Measurements from ENCODE around the gene TIAM2. TPM values are rescaled to one million over a fixed set of nuclear protein-coding genes. Genes with fewer than 3 reads are reported as not detected.

The TIAM2 gene
- total RNA-seq, 2 experiments from 2014 or later: 5.4 to 6.2 TPM

GRCh38 chr6:155004017-155004416, 8.9 kb downstream of the TIAM2 start:
- H3K36me3 ChIP-seq (ENCODE audit: insufficient read depth, low read length): no peaks in the 10 kb centered on the region
- H4K20me1 ChIP-seq (ENCODE audit: insufficient read depth, low read length): no peaks in the 10 kb centered on the region
- intact Hi-C loops (cut with micrococcal nuclease; ENCODE audit: unreplicated experiment): no loop called here
- no peak for DNase-seq (ENCODE audit: low spot score)
- BruUV-seq (replicated peaks): no TSS peak
- no peak overlapping the region for H3K4me3 ChIP-seq (ENCODE audit: low read depth, low read length, poor library complexity, severe bottlenecking)
- H3K79me2 ChIP-seq (ENCODE audit: insufficient read depth, low read depth, low read length): no peaks in the 10 kb centered on the region
- no peaks in the 10 kb centered on the region for H3K4me1 ChIP-seq (ENCODE audit: insufficient read depth, low read length, poor library complexity, severe bottlenecking)
- H3K4me2 ChIP-seq (ENCODE audit: low read length): no peak overlapping the region
- ChIA-PET CTCF (ENCODE audit: unreplicated experiment) (no interaction called here), POLR2A (interaction anchor here (0.6 kb wide), 1 partner anchor 181 kb away, joined by 4 read pairs; no protein-coding TSS in a partner anchor)
- no peak for TF ChIP-seq CTCF (conservative IDR thresholded peaks at IDR 0.05; ENCODE audit: low read length)
- no peak for TF ChIP-seq EZH2phosphoT487 (IDR thresholded peaks at IDR 0.05; ENCODE audit: borderline replicate concordance, low read depth, low read length)
- H3K9me2 ChIP-seq (ENCODE audit: insufficient read depth, low read length): no peaks in the 10 kb centered on the region
- H3K27ac ChIP-seq (ENCODE audit: low read depth, low read length, poor library complexity, severe bottlenecking): no peak overlapping the region
- no peaks in the 10 kb centered on the region for H3K9me3 ChIP-seq (ENCODE audit: low read length)
- H2AFZ ChIP-seq (ENCODE audit: low read length): no peak overlapping the region

- Histone ChIP-seq H3K4me3 (ENCODE audit: low read depth, low read length, poor library complexity, severe bottlenecking) (no peak overlapping the region), H3K27ac (ENCODE audit: low read depth, low read length, poor library complexity, severe bottlenecking) (no peak overlapping the region), H2AFZ (ENCODE audit: low read length) (no peak overlapping the region), H3K79me2 (ENCODE audit: insufficient read depth, low read depth, low read length) (no peaks in the 10 kb centered on the region), H3K36me3 (ENCODE audit: insufficient read depth, low read length) (no peaks in the 10 kb centered on the region), H3K4me2 (ENCODE audit: low read length) (no peak overlapping the region), H3K9me3 (ENCODE audit: low read length) (no peaks in the 10 kb centered on the region), H3K9me2 (ENCODE audit: insufficient read depth, low read length) (no peaks in the 10 kb centered on the region), H3K4me1 (ENCODE audit: insufficient read depth, low read length, poor library complexity, severe bottlenecking) (no peaks in the 10 kb centered on the region), H4K20me1 (ENCODE audit: insufficient read depth, low read length) (no peaks in the 10 kb centered on the region)
- ChIA-PET POLR2A (no interaction called here), CTCF (ENCODE audit: unreplicated experiment) (no interaction called here)
- no peak for DNase-seq (ENCODE audit: low spot score)
- BruUV-seq (replicated peaks): no TSS peak
- intact Hi-C loops (cut with micrococcal nuclease; ENCODE audit: unreplicated experiment): no loop called here
- TF ChIP-seq EZH2phosphoT487 (IDR thresholded peaks at IDR 0.05; ENCODE audit: borderline replicate concordance, low read depth, low read length): no peak
- no peak for TF ChIP-seq CTCF (conservative IDR thresholded peaks at IDR 0.05; ENCODE audit: low read length)
These were observed 9.7 kb downstream of the TIAM2 start for GRCh38 chr6:155004576-155005372.

GRCh38 chr6:155008625-155009024, 13.5 kb downstream of the TIAM2 start:
- Histone ChIP-seq H3K4me1 (ENCODE audit: insufficient read depth, low read length, poor library complexity, severe bottlenecking) (no peaks in the 10 kb centered on the region), H3K27ac (ENCODE audit: low read depth, low read length, poor library complexity, severe bottlenecking) (no peak overlapping the region), H4K20me1 (ENCODE audit: insufficient read depth, low read length) (no peaks in the 10 kb centered on the region), H3K9me3 (ENCODE audit: low read length) (no peaks in the 10 kb centered on the region), H2AFZ (ENCODE audit: low read length) (no peak overlapping the region), H3K79me2 (ENCODE audit: insufficient read depth, low read depth, low read length) (no peaks in the 10 kb centered on the region), H3K4me2 (ENCODE audit: low read length) (no peak overlapping the region), H3K4me3 (ENCODE audit: low read depth, low read length, poor library complexity, severe bottlenecking) (no peak overlapping the region), H3K9me2 (ENCODE audit: insufficient read depth, low read length) (no peaks in the 10 kb centered on the region), H3K36me3 (ENCODE audit: insufficient read depth, low read length) (no peaks in the 10 kb centered on the region)
- TF ChIP-seq CTCF (conservative IDR thresholded peaks at IDR 0.05; ENCODE audit: low read length): no peak
- POLR2A ChIA-PET: no interaction called here
- no TSS peak for BruUV-seq (replicated peaks)
- DNase-seq (ENCODE audit: low spot score): no peak
- intact Hi-C loops (cut with micrococcal nuclease; ENCODE audit: unreplicated experiment): no loop called here
- CTCF ChIA-PET (ENCODE audit: unreplicated experiment): no interaction called here
